Measurements from ENCODE around the gene RAD51B.

The RAD51B gene

DNA sequence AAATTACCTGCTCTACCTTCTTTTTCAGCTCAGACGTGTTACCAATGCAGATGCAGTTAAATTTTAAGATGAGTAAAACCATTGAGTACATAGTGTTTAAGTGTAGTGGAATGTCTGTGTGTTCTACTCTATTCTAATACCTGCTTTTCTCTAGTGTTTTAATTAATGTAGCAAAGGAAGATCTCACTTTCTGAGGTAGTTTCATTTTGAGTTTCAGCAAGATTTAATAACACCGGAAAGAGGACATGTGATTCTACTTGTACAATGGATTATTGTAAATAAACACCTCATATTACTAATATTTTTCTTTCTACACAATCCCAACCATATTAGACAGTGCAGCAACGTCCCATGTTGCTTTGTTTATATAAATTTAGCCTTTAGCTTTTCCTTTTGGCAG lies 315.4 kb downstream of the RAD51B start:
- DNase-seq (ENCODE audit: low spot score): no peak
- no peak for TF ChIP-seq CTCF (IDR thresholded peaks at IDR 0.05; ENCODE audit: extremely low read depth, missing control alignments)

DNA sequence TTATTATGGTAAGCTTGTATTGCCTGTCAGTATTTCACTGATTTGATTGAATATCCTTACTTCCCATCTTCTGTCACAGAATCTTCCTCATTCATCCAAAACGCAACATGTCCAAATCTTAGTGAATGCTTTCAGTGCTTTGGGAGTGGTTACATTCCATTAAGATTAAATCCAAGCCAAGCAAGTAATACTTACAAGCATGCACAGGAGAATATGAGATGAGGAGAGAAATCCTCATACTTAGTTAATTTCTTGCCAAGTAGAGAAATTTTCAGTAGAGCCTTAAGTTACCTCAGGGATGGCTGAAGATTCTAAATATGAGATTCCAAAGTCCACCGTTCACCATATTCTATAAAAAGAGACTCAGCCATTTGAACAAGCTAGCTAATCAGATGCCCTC lies 316.0 kb downstream of the RAD51B start:
- no peak for TF ChIP-seq CTCF (IDR thresholded peaks at IDR 0.05; ENCODE audit: extremely low read depth, missing control alignments)
- no peak for DNase-seq (ENCODE audit: low spot score)

- no peak for TF ChIP-seq CTCF (IDR thresholded peaks at IDR 0.05; ENCODE audit: extremely low read depth, missing control alignments)
- DNase-seq (ENCODE audit: low spot score): peak; percentile 6
These were observed 318.4 kb downstream of the RAD51B start for GRCh38 chr14:68137704-68138619.

- DNase-seq (ENCODE audit: low spot score): no peak
- TF ChIP-seq CTCF (IDR thresholded peaks at IDR 0.05; ENCODE audit: extremely low read depth, missing control alignments): no peak
These were observed 320.0 kb downstream of the RAD51B start for GRCh38 chr14:68139431-68140075.

DNA sequence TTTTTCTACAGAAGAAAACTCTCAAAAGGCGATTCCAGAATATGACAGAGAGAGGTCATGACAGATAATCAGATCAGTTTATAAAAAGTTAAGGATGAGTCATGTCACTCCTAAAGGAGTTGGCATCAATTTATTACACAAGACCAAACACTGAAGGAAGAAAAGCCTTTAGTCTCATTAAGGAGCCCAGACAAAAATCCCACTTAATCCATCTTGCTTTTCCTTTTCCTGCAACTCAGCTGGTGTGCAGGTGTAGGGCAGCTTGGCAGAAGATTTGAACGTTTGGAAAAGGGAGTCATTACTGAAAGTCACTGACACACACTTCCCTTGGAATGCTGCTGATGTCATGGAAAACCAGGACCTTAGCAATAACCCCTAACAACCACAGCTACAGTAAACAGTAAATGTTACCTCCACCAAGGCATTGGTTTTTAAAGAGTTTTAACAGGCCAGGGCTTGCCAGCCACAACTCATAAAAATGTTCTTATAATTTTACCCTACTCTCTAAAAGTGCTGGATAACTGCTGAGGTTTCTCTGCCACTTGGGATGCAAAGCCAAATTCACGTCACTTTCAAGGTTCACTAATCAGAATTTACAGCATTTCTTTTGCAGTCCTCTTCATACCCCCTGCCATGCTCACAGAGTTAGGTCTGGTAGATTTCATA lies 320.6 kb downstream of the RAD51B start:
- no peak for DNase-seq (ENCODE audit: low spot score)
- no peak for TF ChIP-seq CTCF (IDR thresholded peaks at IDR 0.05; ENCODE audit: extremely low read depth, missing control alignments)

DNA sequence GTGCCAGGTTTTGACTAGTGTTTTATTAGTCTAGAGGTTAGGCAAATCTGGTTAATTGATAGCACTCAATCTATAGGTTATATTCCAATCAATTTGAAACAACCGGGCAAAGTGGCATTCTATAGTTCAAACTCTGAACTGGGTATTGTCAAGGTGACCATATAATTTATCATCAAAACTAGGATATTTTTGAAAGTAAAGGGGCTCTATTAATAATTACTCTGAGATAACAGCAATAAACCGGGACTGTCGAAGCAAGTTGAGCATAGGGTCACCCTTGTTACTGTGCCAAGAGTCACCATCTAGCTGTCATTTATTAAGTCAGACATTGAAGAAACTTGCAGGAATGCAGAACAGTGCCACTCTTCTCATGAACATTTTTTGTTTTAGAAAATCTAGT lies 321.2 kb downstream of the RAD51B start:
- no peak for DNase-seq (ENCODE audit: low spot score)
- no peak for TF ChIP-seq CTCF (IDR thresholded peaks at IDR 0.05; ENCODE audit: extremely low read depth, missing control alignments)

Data from GM20000 (cell line).